K562 (cell line): ENCODE data around the gene SHISA7. TPM values are rescaled to one million over a fixed set of nuclear protein-coding genes. Genes with fewer than 3 reads are reported as not detected.

Experiments used
- ATAC-seq: fragments of 200-7000 bp; cut with Tn5 transposase; 3 replicates; pipeline ENCODE4 v1.9.1; 2020; ENCODE audit warnings: moderate library complexity
- BruUV-seq: library from RNA; stranded (reverse); fragments of 400-500 nt; replicated peaks from 2 replicates; lab custom pipeline; 2021; lab: Mats Ljungman, UMichigan
- CTCF ChIA-PET: fragments of 300-600 bp; formaldehyde crosslinking; extraction: SDS; loops from one replicate; lab custom pipeline; 2021; ENCODE audit warnings: low intra/inter-chr PET ratio; lab: Yijun Ruan, JAX
- POLR2A ChIA-PET: fragments of 300-600, 350-650 bp; sonication (Branson Sonifier 250); formaldehyde crosslinking; extraction: SDS; loops from one replicate; lab custom pipeline; 2021; ENCODE audit warnings: antibody characterized with exemption, inconsistent platforms; lab: Yijun Ruan, JAX
- DNase-seq, 4 experiments: peaks; one replicate each; pipeline versions ENCODE4 v3.0.0 to v3.0.0-alpha.2; 2011 to 2018; ENCODE audit warnings: low spot score in 3 of 4, mixed read lengths in 3 of 4; ENCODE audit errors: extremely low read depth in 1 of 4
- FAIRE-seq: peaks from 2 replicates; lab custom pipeline; 2011; peaks lifted over from hg19 to GRCh38; lab: Jason Lieb, UNC
- H2AFZ ChIP-seq: 2 replicates; pipeline ENCODE4 v1.6.0; 2011; ENCODE audit warnings: low read depth, low read length, control low read depth, inconsistent platforms
- H3K27ac ChIP-seq: fragments of 200-600 bp; 3 replicates; pipeline ENCODE4 v1.8.0; 2011; ENCODE audit warnings: low read depth, mild to moderate bottlenecking, control low read depth, inconsistent platforms, low read length, moderate library complexity, mixed read lengths; ENCODE audit errors: extremely low read depth
- H3K27me3 ChIP-seq, 2 experiments: fragments of 300-600 bp in 1 of 2; 2 replicates in 1 of 2; 3 replicates in 1 of 2; pipeline versions ENCODE4 v1.6.0 to v1.8.0; 2011; ENCODE audit warnings: inconsistent platforms in 2 of 2, low read length in 2 of 2, mild to moderate bottlenecking in 1 of 2, mixed read lengths in 1 of 2, moderate library complexity in 1 of 2; ENCODE audit not compliant: control insufficient read depth in 2 of 2, insufficient read depth in 2 of 2
- H3K36me3 ChIP-seq: fragments of 300-600 bp; 3 replicates; pipeline ENCODE4 v1.8.0; 2011; ENCODE audit warnings: mild to moderate bottlenecking, low read length, inconsistent platforms; ENCODE audit not compliant: control insufficient read depth, insufficient read depth
- H3K4me1 ChIP-seq, 2 experiments: fragments of 200-600 bp in 1 of 2; replicated peaks in 1 of 2; 2 replicates in 1 of 2; 3 replicates in 1 of 2; pipeline versions ENCODE4 v1.5.1 to v1.8.0; 2011; ENCODE audit warnings: inconsistent platforms in 2 of 2, low read length in 2 of 2, mild to moderate bottlenecking in 1 of 2, mixed read lengths in 1 of 2, moderate library complexity in 1 of 2; ENCODE audit not compliant: control insufficient read depth in 2 of 2, insufficient read depth in 2 of 2
- H3K4me2 ChIP-seq: 2 replicates; pipeline ENCODE4 v1.6.1; 2011; ENCODE audit warnings: low read length, control low read depth, inconsistent platforms, mixed read lengths; ENCODE audit not compliant: insufficient read depth
- H3K4me3 ChIP-seq: fragments of 200-600 bp; sonication (generic), shearing (Covaris generic); 2 replicates; pipeline ENCODE4 v1.5.1; 2016; ENCODE audit warnings: control low read depth, inconsistent platforms
- H3K79me2 ChIP-seq: fragments of 200-600 bp; 3 replicates; pipeline ENCODE4 v1.8.0; 2011; ENCODE audit warnings: low read length, inconsistent platforms; ENCODE audit not compliant: control insufficient read depth, insufficient read depth
- H3K9ac ChIP-seq, 2 experiments: 2 replicates each; pipeline versions ENCODE4 v1.6.0 to v1.6.1; 2011; ENCODE audit warnings: low read depth in 2 of 2, low read length in 2 of 2, control low read depth in 1 of 2, inconsistent platforms in 1 of 2, mild to moderate bottlenecking in 1 of 2, mixed read lengths in 1 of 2; ENCODE audit not compliant: insufficient read depth in 1 of 2
- H3K9me1 ChIP-seq: one replicate; pipeline ENCODE4 v1.6.0; 2011; ENCODE audit warnings: inconsistent platforms, mild to moderate bottlenecking, low read length, moderate library complexity; ENCODE audit not compliant: control insufficient read depth, insufficient read depth
- H3K9me3 ChIP-seq: replicated peaks from 2 replicates; pipeline ENCODE4 v1.5.1; 2011; ENCODE audit warnings: low read depth, low read length, inconsistent platforms; ENCODE audit not compliant: control insufficient read depth, insufficient read depth
- H4K20me1 ChIP-seq: replicated peaks from 2 replicates; pipeline ENCODE4 v1.6.1; 2011; ENCODE audit warnings: low read length, inconsistent platforms, mixed read lengths; ENCODE audit not compliant: control insufficient read depth, insufficient read depth
- BHLHE40 ChIP-seq: IDR thresholded peaks from 2 replicates; pipeline ENCODE4 v1.6.1; 2011; ENCODE audit warnings: low read length, improper control_type of control experiment
- BRCA1 ChIP-seq, 2 experiments: fragments of 450-650 bp in 1 of 2; sonication (generic) in 1 of 2; formaldehyde crosslinking in 1 of 2; IDR thresholded peaks; 2 replicates each; pipeline versions ENCODE4 v1.5.0 to v1.6.1; 2017 to 2020; ENCODE audit warnings: mild to moderate bottlenecking in 1 of 2, missing genetic modification reagents in 1 of 2
- MAFG ChIP-seq: fragments of 450-650 bp; conservative IDR thresholded peaks from 2 replicates; pipeline ENCODE4 v1.6.1; 2016; ENCODE audit warnings: missing genetic modification characterization, missing compliant biosample characterization
- PKNOX1 ChIP-seq: fragments of 450-650 bp; IDR thresholded peaks from 2 replicates; pipeline ENCODE4 v1.6.1; 2016
- RFX7 ChIP-seq: fragments of 250-450 bp; sonication (Bioruptor Pico); IDR thresholded peaks from 2 replicates; pipeline ENCODE4 v1.5.1; 2021; ENCODE audit warnings: mild to moderate bottlenecking
- RHOXF2B ChIP-seq: fragments of 250-450 bp; sonication (Bioruptor Pico); conservative IDR thresholded peaks from 2 replicates; pipeline ENCODE4 v1.5.1; 2021
- ZBTB40 ChIP-seq, 2 experiments: fragments of 450-650 bp in 1 of 2; sonication (generic) in 1 of 2; formaldehyde crosslinking in 1 of 2; IDR thresholded peaks; 2 replicates each; pipeline versions ENCODE4 v1.7.1 to v1.9.0; 2016 to 2022; ENCODE audit warnings: inconsistent platforms in 1 of 2, mild to moderate bottlenecking in 1 of 2, missing genetic modification reagents in 1 of 2
- ZNF263 ChIP-seq: sonication (generic); formaldehyde crosslinking; IDR thresholded peaks from 2 replicates; pipeline ENCODE4 v1.8.0; 2022; ENCODE audit warnings: mild to moderate bottlenecking, missing genetic modification reagents, borderline replicate concordance
- ZNF644 ChIP-seq: fragments of 200-800 bp; sonication (Bioruptor generic); IDR thresholded peaks from 2 replicates; pipeline ENCODE4 v1.6.1; 2016; ENCODE audit warnings: low read depth, missing genetic modification characterization, missing compliant biosample characterization
- ZNF668 ChIP-seq: fragments of 250-450 bp; sonication (Bioruptor Pico); IDR thresholded peaks from 2 replicates; pipeline ENCODE4 v1.8.0; 2022; ENCODE audit warnings: mild to moderate bottlenecking, inconsistent platforms
- WGBS: fragments of 100-300 bp; shearing (Covaris generic); methylation state at CpG from one replicate; pipeline ENCODE4 v1.1.6; 2016; ENCODE audit warnings: low coverage, mixed read lengths; ENCODE audit not compliant: insufficient coverage; ENCODE audit errors: missing lambda C conversion rate; 5-methylcytosine and 5-hydroxymethylcytosine counted together
- in situ Hi-C: fragments of 300-500 bp; cut with MboI; formaldehyde crosslinking; loops from 4 replicates; pipeline ENCODE4 v1.15.0; 2018; ENCODE audit warnings: inconsistent platforms, mixed read lengths
- intact Hi-C: fragments of 100-400 bp; cut with micrococcal nuclease; formaldehyde crosslinking; loops from 2 replicates; pipeline ENCODE4 v1.14.2; 2022
- polyA plus RNA-seq, 8 experiments: library from polyadenylated mRNA; depleted of rRNA in 4 of 8; stranded (reverse) in 5 of 8; unstranded in 3 of 8; fragments of >200 nt; fragmentation: Nextera tagmentation in 2 of 8; fragmentation: Illumina TruSeq in 1 of 8; extraction: Ambion mirVana in 2 of 8; extraction: Trizol in 1 of 8; gene quantifications; 2 replicates each; pipeline versions ENCODE4 v1.2.1 to v1.2.3, GENCODE V29; 2011 to 2014; ENCODE audit warnings: inconsistent platforms in 1 of 8, missing spikeins in 1 of 8
- total RNA-seq, 7 experiments: library from RNA; depleted of rRNA in 6 of 7; stranded (reverse); fragments of >200 nt in 6 of 7; fragmentation: Illumina TruSeq in 2 of 7; extraction: Trizol in 2 of 7; gene quantifications; 2 replicates each; pipeline versions ENCODE4 v1.2.1 to v1.2.3, GENCODE V29; 2011 to 2021; ENCODE audit warnings: low replicate concordance in 1 of 7

SHISA7 gene
- total and polyA plus RNA-seq, 9 of the 15 experiments (the other 6 are each of a cell fraction or from before 2014, with no cell fraction given) = 0.01 to 0.40 (median 0.07) TPM

- no TSS peak for BruUV-seq
- 47% methylated on average over 17 of the region's 18 CpGs for WGBS
- Histone ChIP-seq H3K4me1 (peaks cover 32 to 45% of the 10 kb centered on the region in 2 experiments), H2AFZ (no peak overlapping the region), H3K79me2 (peaks cover 19% of the 10 kb centered on the region), H3K4me2 (no peak overlapping the region), H3K9me1 (peaks cover 19% of the 10 kb centered on the region), H3K4me3 (no peak overlapping the region), H3K27ac (no peak overlapping the region), H4K20me1 (peaks cover 34% of the 10 kb centered on the region), H3K36me3 (peaks cover 34% of the 10 kb centered on the region), H3K9ac (no peak overlapping the region), H3K9me3 (no peaks in the 10 kb centered on the region), H3K27me3 (no peaks in the 10 kb centered on the region)
- ChIA-PET POLR2A (interaction anchor here (12.9 kb wide), 1 partner anchor 12 kb away, joined by 195 read pairs; the partner anchor contains the start of gene UBE2S), CTCF (no interaction called here)
- intact Hi-C loops = no loop called here
- DNase-seq (peak in 1 of 4 experiments; percentile 28), ATAC-seq (no peak), FAIRE-seq (no peak)
- in situ Hi-C loops = no loop called here
- TF ChIP-seq ZBTB40 (IDR thresholded peaks at IDR 0.05) (no peak), ZBTB40 (CRISPR knock-in tag; IDR thresholded peaks at IDR 0.05) (no peak), BRCA1 (IDR thresholded peaks at IDR 0.05) (no peak), BRCA1 (CRISPR knock-in tag; IDR thresholded peaks at IDR 0.05) (no peak), ZNF644 (tag) (no peak), RFX7 (no peak), PKNOX1 (peak; percentile 86), ZNF263 (CRISPR knock-in tag) (no peak), RHOXF2B (no peak), BHLHE40 (no peak), ZNF668 (CRISPR knock-in tag) (no peak), MAFG (tag) (no peak)
Measured at GRCh38 chr19:55392820-55393761, 50.0 kb downstream of the SHISA7 start.
